ENCODE measurements around the gene AQP11.
"Not testable (repeated sequence)": the region's sequence is repeated elsewhere in the genome, so short reads cannot be mapped to it uniquely, and the experiment has no call there.

The AQP11 gene

DNA sequence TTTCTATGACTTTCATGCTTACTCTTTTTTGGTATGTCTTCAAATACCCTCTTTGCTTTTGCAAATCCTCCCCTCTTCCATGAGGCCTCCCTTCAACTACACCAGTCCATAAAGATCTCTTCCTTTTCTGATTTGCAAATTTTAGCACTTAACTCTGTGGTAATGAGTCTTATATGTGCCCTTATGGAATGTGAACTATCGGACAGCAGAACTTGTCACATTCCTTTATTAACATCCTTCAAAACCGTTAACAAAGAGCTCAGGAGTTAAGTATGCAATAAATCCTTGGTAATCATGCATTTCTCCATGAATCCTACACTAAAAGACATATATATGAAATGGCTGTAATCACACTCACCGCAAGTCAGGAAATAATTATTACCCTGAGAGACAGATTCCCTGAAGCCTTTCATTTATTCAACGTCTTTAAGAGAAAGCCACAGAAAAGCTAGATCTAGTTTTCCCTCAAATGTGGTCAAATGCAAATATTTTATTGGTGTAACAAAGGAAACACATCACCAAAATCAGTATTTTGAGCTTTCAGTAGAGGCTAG, 40.5 kb downstream of the AQP11 start:
- Histone ChIP-seq H3K9ac (ENCODE audit: low read length in 5 of 5) (no peak overlapping the region), H3K4me1 (ENCODE audit: control insufficient read depth in 5 of 5, insufficient read depth in 5 of 5, low read length in 5 of 5) (peaks cover 0 to 7% (median 5%) of the 10 kb centered on the region in 5 donors), H3K4me3 (ENCODE audit: low read depth in 1 of 5, low read length in 5 of 5) (no peak overlapping the region), H3K9me3 (ENCODE audit: control insufficient read depth in 5 of 5, low read length in 5 of 5) (no peaks in the 10 kb centered on the region), H3K27me3 (ENCODE audit: control insufficient read depth in 5 of 5, insufficient read depth in 4 of 5, low read length in 5 of 5) (no peaks in the 10 kb centered on the region), H3K36me3 (ENCODE audit: control insufficient read depth in 5 of 5, insufficient read depth in 5 of 5, low read length in 5 of 5) (peaks cover 3 to 13% (median 9%) of the 10 kb centered on the region in 5 donors), H3K27ac (ENCODE audit: low read depth, low read length) (no peak overlapping the region)

DNA sequence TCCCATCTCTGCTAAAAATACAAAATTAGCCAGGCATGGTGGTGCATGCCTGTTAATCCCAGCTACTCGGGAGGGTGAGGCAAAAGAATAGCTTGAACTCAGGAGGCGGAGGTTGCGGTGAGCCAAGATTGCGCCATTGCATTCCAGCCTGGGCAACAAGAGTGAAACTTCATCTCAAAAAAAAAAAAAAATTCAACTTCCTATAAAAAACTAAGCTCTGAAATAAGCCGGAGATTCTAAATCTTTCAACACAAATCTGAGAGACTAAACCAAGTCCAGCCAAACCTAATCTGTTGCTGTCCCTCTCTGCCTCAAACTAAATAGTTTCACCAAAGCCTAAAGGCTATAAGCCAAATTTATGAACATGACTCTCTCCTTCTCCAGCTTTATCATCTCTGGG, 44.2 kb downstream of the AQP11 start:
- Histone ChIP-seq H3K9ac (ENCODE audit: low read length in 5 of 5) (peak overlapping the region in 1 of 5 donors; percentile 21), H3K4me1 (ENCODE audit: control insufficient read depth in 5 of 5, insufficient read depth in 5 of 5, low read length in 5 of 5) (peaks cover 5 to 29% (median 20%) of the 10 kb centered on the region in 5 donors)
- not testable (repeated sequence) for H3K9me3 ChIP-seq (ENCODE audit: control insufficient read depth in 5 of 5, low read length in 5 of 5); H3K27ac ChIP-seq (ENCODE audit: low read depth, low read length); H3K36me3 ChIP-seq (ENCODE audit: control insufficient read depth in 5 of 5, insufficient read depth in 5 of 5, low read length in 5 of 5); H3K4me3 ChIP-seq (ENCODE audit: low read depth in 1 of 5, low read length in 5 of 5); H3K27me3 ChIP-seq (ENCODE audit: control insufficient read depth in 5 of 5, insufficient read depth in 4 of 5, low read length in 5 of 5)

DNA sequence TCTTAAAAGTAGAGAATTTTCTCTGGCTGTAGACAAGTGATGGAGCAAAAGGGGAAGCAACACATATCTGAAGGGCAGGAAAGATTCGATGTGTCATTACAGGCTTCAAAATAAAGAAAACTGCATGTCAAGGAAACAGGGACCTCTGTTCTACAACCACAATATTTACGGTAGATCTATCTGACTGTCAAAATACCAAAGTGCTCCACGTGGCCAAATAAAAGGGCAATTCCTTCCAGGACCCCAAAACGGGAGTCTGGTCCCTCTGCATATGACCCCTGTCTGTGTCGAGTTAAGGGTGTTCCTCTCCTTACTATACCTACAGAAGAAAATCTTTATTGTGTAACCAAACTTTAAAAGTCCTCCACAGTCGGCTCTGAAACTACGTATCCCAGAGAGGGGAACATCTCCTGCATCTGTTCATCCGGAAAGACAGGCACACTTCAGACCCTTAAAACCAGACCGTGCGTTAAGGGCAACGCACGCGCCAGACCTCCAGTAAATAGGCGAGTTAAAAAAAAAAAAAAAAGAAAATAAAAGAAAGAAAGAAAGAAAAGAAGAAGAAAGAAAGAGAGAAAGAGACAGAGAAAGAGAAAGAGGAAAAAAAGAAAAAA, 47.1 kb downstream of the AQP11 start:
- peak overlapping the region; percentile 44 to 90 (median 89) for H3K9ac ChIP-seq (ENCODE audit: low read length in 5 of 5)

DNA sequence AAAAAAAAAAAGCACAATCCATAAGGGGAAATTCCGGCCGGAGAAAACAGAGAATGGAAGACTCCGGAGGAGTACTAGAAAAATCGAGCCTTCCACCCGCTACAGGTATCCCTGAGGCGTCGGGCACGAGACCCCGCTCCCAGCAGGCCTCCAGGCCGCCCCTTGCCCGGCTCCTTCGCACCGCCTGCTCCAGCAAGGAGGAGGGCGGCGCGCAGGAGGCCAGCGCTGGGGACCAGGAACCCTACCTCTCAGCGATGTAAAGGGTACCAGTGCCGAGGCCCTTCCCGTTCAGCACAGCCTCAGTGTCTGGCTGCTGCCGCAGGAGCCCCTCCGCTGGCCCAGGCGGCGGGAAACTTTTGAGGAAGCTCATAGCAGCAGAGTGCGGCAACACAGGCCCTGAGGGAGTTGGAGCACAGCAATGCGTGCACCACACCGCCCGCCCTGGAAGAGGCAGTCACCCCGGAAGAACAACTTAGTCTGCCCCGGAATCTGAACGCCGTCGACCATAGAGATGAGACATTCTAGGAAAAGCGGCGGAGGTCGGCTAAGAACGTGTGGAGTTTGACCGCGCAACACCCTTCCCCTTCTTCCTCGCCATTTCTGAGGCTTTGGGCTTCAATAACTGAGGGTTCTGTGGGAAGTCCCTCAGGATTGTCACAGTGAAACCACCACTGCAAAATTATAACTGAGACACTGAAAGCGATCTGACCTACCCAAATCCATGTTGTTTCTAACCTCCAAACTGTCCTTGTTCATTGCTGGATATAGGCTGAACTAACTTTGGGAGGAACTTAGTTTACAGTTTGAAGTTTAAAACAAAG, 47.8 kb downstream of the AQP11 start, which contains the start of gene CLNS1A:
Gene CLNS1A (minus strand): TSS at position 450 of the 821 bp plus-strand sequence. CDS start 80 bp downstream, at position 370.
- peak within 1 kb of the TSS; percentile 86 to 97 (median 90) for H3K9ac ChIP-seq (ENCODE audit: low read length in 5 of 5)
- no peaks in the 10 kb centered on the region for H3K27me3 ChIP-seq (ENCODE audit: control insufficient read depth in 5 of 5, insufficient read depth in 4 of 5, low read length in 5 of 5)
- H3K9me3 ChIP-seq (ENCODE audit: control insufficient read depth in 5 of 5, low read length in 5 of 5), result no peaks in the 10 kb centered on the region
- peaks cover 5 to 29% (median 23%) of the 10 kb centered on the region in 5 donors for H3K4me1 ChIP-seq (ENCODE audit: control insufficient read depth in 5 of 5, insufficient read depth in 5 of 5, low read length in 5 of 5)
- H3K27ac ChIP-seq (ENCODE audit: low read depth, low read length), result peak within 1 kb of the TSS; percentile 84
- H3K36me3 ChIP-seq (ENCODE audit: control insufficient read depth in 5 of 5, insufficient read depth in 5 of 5, low read length in 5 of 5), result no peaks in the 10 kb centered on the region
- peak within 1 kb of the TSS; percentile 92 to 96 (median 94) for H3K4me3 ChIP-seq (ENCODE audit: low read depth in 1 of 5, low read length in 5 of 5)

More for the DNA sequence above, 47.1 kb downstream of the AQP11 start:
- Histone ChIP-seq H3K27ac (ENCODE audit: low read depth, low read length) (peak overlapping the region; percentile 84), H3K4me3 (ENCODE audit: low read depth in 1 of 5, low read length in 5 of 5) (peak overlapping the region; percentile 65 to 96 (median 93)), H3K9me3 (ENCODE audit: control insufficient read depth in 5 of 5, low read length in 5 of 5) (no peaks in the 10 kb centered on the region), H3K27me3 (ENCODE audit: control insufficient read depth in 5 of 5, insufficient read depth in 4 of 5, low read length in 5 of 5) (no peaks in the 10 kb centered on the region), H3K36me3 (ENCODE audit: control insufficient read depth in 5 of 5, insufficient read depth in 5 of 5, low read length in 5 of 5) (no peaks in the 10 kb centered on the region), H3K4me1 (ENCODE audit: control insufficient read depth in 5 of 5, insufficient read depth in 5 of 5, low read length in 5 of 5) (peaks cover 5 to 29% (median 20%) of the 10 kb centered on the region in 5 donors)

DNA sequence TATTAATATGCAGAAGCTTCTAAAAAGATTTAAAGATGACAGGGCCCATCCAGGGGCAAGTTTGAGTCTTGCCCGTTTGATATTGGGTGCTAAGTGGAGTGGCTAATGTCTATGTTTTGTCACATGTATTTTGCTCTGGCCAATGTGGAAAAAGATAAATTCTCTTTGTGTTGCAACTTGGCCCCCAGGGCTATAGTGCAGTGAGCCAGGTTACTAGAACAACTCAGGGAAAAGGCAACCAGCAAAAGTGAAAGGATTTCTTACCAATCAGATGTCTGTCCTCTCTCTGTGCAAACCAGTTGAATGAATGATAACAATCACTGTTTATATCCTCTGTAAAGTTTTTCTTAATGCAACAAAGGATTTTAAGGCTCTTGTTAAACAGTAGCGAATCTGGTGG, 52.5 kb downstream of the AQP11 start:
- peaks cover 0 to 11% (median 8%) of the 10 kb centered on the region in 5 donors for H3K4me1 ChIP-seq (ENCODE audit: control insufficient read depth in 5 of 5, insufficient read depth in 5 of 5, low read length in 5 of 5)
- H3K9ac ChIP-seq (ENCODE audit: low read length in 5 of 5), result no peak overlapping the region
- H3K9me3 ChIP-seq (ENCODE audit: control insufficient read depth in 5 of 5, low read length in 5 of 5), result no peaks in the 10 kb centered on the region
- H3K4me3 ChIP-seq (ENCODE audit: low read depth in 1 of 5, low read length in 5 of 5), result no peak overlapping the region
- no peak overlapping the region for H3K27ac ChIP-seq (ENCODE audit: low read depth, low read length)
- no peaks in the 10 kb centered on the region for H3K27me3 ChIP-seq (ENCODE audit: control insufficient read depth in 5 of 5, insufficient read depth in 4 of 5, low read length in 5 of 5)
- H3K36me3 ChIP-seq (ENCODE audit: control insufficient read depth in 5 of 5, insufficient read depth in 5 of 5, low read length in 5 of 5), result no peaks in the 10 kb centered on the region

DNA sequence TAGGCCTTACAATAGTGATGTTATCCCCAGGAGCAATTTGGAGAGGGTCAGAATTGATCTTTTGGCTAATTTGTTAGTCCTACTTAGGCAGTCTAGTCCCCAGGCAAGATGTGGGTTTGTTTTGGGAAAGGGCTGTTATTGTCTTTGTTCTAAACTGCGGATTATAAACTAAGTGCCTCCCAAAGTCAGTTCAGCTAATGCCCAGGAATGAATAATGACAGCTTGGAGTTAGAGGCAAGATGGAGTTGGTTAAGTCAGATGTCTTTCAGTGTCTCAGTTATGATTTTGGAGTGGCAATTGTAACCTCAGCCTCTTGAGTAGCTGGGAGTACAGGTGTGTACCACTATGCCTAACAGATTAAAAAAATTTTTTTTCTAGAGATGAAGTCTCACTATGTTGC, 55.1 kb downstream of the AQP11 start:
- Histone ChIP-seq H3K9ac (ENCODE audit: low read length in 5 of 5) (no peak overlapping the region), H3K9me3 (ENCODE audit: control insufficient read depth in 5 of 5, low read length in 5 of 5) (no peaks in the 10 kb centered on the region), H3K27me3 (ENCODE audit: control insufficient read depth in 5 of 5, insufficient read depth in 4 of 5, low read length in 5 of 5) (no peaks in the 10 kb centered on the region), H3K4me1 (ENCODE audit: control insufficient read depth in 5 of 5, insufficient read depth in 5 of 5, low read length in 5 of 5) (peaks cover 0 to 3% (median 0%) of the 10 kb centered on the region in 5 donors), H3K36me3 (ENCODE audit: control insufficient read depth in 5 of 5, insufficient read depth in 5 of 5, low read length in 5 of 5) (no peaks in the 10 kb centered on the region), H3K4me3 (ENCODE audit: low read depth in 1 of 5, low read length in 5 of 5) (no peak overlapping the region), H3K27ac (ENCODE audit: low read depth, low read length) (no peak overlapping the region)

DNA sequence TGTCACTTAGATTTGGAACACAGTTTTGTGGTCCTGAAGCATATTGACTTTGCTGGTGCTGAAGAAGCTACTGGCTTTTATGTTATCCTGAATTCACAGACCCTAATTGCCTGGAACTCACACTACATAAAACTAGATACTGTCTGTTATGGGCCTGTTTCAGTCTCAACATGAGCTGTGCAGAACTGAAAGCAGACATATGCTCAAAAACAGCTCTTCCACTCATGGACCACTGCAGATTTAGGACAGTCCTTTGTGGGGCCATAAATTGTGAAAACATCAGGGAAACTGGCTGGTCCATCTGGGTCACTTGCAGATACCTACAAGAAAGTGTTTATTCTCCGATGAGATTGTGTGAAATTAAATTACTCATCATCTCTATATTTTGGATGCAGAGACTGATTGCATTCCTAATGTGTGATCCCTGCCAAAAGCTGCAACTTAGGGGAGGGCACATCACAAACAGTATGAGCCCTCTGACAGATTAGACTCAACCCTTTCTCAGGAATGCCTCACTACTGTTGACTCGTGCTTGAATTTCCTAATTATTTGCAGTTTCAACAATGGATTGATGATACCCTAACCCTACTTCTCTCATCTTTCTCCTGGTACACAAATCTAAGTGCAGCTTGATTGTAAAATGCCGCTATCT, 58.0 kb downstream of the AQP11 start:
- Histone ChIP-seq H3K9me3 (ENCODE audit: control insufficient read depth in 5 of 5, low read length in 5 of 5) (no peaks in the 10 kb centered on the region), H3K27ac (ENCODE audit: low read depth, low read length) (no peak overlapping the region), H3K27me3 (ENCODE audit: control insufficient read depth in 5 of 5, insufficient read depth in 4 of 5, low read length in 5 of 5) (no peaks in the 10 kb centered on the region), H3K4me3 (ENCODE audit: low read depth in 1 of 5, low read length in 5 of 5) (no peak overlapping the region), H3K4me1 (ENCODE audit: control insufficient read depth in 5 of 5, insufficient read depth in 5 of 5, low read length in 5 of 5) (peaks cover 0 to 3% (median 0%) of the 10 kb centered on the region in 5 donors), H3K9ac (ENCODE audit: low read length in 5 of 5) (no peak overlapping the region), H3K36me3 (ENCODE audit: control insufficient read depth in 5 of 5, insufficient read depth in 5 of 5, low read length in 5 of 5) (no peaks in the 10 kb centered on the region)

DNA sequence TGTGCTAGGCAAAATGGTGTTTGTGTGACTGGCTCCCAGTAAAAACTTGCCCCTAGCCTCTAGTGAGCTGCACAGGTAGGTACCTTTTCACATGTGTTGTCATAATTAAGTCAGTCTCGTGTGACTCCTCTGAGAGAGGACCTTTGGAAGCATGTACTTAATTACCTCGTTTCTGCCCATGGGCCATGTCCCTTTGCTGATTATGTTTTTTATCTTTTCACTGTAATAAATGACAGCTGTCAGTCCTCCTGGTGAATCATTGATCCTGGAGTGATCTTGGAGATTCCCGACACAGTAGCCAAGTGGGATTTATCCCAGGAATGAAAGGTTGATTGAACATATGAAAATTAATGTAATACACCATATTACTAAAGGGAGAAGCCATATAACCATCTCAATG, 60.4 kb downstream of the AQP11 start:
- H3K4me1 ChIP-seq (ENCODE audit: control insufficient read depth in 5 of 5, insufficient read depth in 5 of 5, low read length in 5 of 5), result peaks cover 0 to 3% (median 0%) of the 10 kb centered on the region in 5 donors
- H3K9ac ChIP-seq (ENCODE audit: low read length in 5 of 5), result no peak overlapping the region
- no peaks in the 10 kb centered on the region for H3K36me3 ChIP-seq (ENCODE audit: control insufficient read depth in 5 of 5, insufficient read depth in 5 of 5, low read length in 5 of 5)
- H3K27me3 ChIP-seq (ENCODE audit: control insufficient read depth in 5 of 5, insufficient read depth in 4 of 5, low read length in 5 of 5), result no peaks in the 10 kb centered on the region
- H3K9me3 ChIP-seq (ENCODE audit: control insufficient read depth in 5 of 5, low read length in 5 of 5), result no peaks in the 10 kb centered on the region
- no peak overlapping the region for H3K27ac ChIP-seq (ENCODE audit: low read depth, low read length)
- H3K4me3 ChIP-seq (ENCODE audit: low read depth in 1 of 5, low read length in 5 of 5), result no peak overlapping the region

DNA sequence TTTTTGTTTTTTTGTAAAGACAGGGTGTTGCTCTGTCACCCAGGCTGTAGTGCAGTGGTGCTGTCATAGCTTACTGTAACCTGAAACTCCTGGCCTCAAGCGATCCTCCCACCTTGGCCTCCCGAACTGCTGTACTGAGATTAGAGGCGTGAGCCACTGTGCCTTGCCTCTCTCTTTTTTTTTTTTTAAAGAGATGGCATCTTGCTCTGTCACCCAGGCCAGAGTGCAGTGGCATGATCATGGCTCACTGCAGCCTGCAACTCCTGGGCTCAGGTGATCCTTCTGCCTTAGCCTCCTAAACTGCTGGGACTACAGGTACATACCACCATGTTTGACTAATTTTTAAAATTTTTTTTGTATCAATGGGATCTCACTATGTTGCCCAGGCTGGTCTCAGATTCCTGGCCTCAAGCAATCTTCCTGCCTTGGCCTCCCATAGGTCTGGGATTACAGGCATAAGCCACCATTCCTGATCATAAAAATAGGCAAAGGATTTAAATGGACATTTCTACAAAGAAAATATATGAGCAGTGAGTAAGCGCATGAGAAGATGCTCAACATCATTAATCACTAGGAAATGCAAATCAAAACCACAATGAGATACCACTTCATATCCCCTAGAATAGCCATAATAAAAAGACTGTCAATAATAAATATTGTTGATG, 65.1 kb downstream of the AQP11 start:
- Histone ChIP-seq H3K27ac (ENCODE audit: low read depth, low read length) (no peak overlapping the region), H3K9me3 (ENCODE audit: control insufficient read depth in 5 of 5, low read length in 5 of 5) (no peaks in the 10 kb centered on the region), H3K36me3 (ENCODE audit: control insufficient read depth in 5 of 5, insufficient read depth in 5 of 5, low read length in 5 of 5) (no peaks in the 10 kb centered on the region), H3K9ac (ENCODE audit: low read length in 5 of 5) (no peak overlapping the region), H3K4me3 (ENCODE audit: low read depth in 1 of 5, low read length in 5 of 5) (no peak overlapping the region), H3K27me3 (ENCODE audit: control insufficient read depth in 5 of 5, insufficient read depth in 4 of 5, low read length in 5 of 5) (no peaks in the 10 kb centered on the region), H3K4me1 (ENCODE audit: control insufficient read depth in 5 of 5, insufficient read depth in 5 of 5, low read length in 5 of 5) (no peaks in the 10 kb centered on the region)
